Measurements from ENCODE around the gene LHX1.

GRCh38 chr17:36940313-36941264 lies 3.3 kb downstream of the LHX1 start:
- TF ChIP-seq CTCF (optimal IDR thresholded peaks at IDR 0.05 in 1 of 3, IDR thresholded peaks at IDR 0.05 in 1 of 3, conservative IDR thresholded peaks at IDR 0.05 in 1 of 3; ENCODE audit: extremely low read depth in 1 of 3, insufficient read depth in 2 of 3, low read length in 3 of 3), result no peak
- peak; percentile 57 for TF ChIP-seq EZH2 (IDR thresholded peaks at IDR 0.05; ENCODE audit: low read length)
